Limb (tissue), 2 donors: ENCODE measurements around the gene FBXO4.
"Not testable (repeated sequence)": the region's sequence is repeated elsewhere in the genome, so short reads cannot be mapped to it uniquely, and the experiment has no call there.

ENCODE experiments used
- DNase-seq, 2 donors: peaks; one replicate each; pipeline ENCODE4 v3.0.0-alpha.2; 2016; ENCODE audit errors: extremely low spot score in 2 of 2

Gene FBXO4

DNA sequence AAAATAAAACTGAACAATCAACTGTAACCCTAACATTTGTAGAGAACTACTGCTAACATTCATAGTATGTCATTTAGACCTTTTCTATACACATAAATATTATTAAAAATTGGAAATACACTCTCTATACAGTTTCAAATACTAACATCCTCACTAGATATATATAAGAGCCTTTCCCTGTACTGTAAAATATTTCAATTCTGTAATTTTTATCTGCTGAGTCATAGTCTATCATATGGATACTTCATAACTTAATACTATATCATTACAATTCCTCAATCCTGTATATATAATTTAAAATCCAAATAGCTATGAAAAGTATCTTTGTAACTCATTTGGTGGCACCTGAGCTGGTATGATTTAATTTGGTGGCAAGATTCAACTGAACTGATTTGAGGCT lies 55.8 kb downstream of the FBXO4 start:
- no peak for DNase-seq

- DNase-seq: not testable (repeated sequence)
These were observed 57.8 kb downstream of the FBXO4 start for GRCh38 chr5:41982858-41983257.

GRCh38 chr5:41983284-41983683 lies 58.2 kb downstream of the FBXO4 start:
- no peak for DNase-seq

- no peak for DNase-seq
These were observed 61.0 kb downstream of the FBXO4 start for GRCh38 chr5:41985945-41986695.
